HG02759 (cell line): ENCODE data around the gene NQO2.
A peak's percentile ranks its signal among the peaks of the same experiment; 100 is the strongest.
"Not testable (repeated sequence)": the region's sequence is repeated elsewhere in the genome, so short reads cannot be mapped to it uniquely, and the experiment has no call there.

ENCODE experiments used
- ATAC-seq: cut with Tn5 transposase; IDR thresholded peaks from one replicate; pipeline ENCODE4 v1.9.1; 2021; ENCODE audit warnings: mild to moderate bottlenecking, moderate library complexity; ENCODE audit not compliant: unreplicated experiment

NQO2 gene

GRCh38 chr6:3036861-3037637, 37.4 kb downstream of the NQO2 start:
- ATAC-seq: no peak

- ATAC-seq: no peak
Observed at GRCh38 chr6:3037638-3038365, 38.1 kb downstream of the NQO2 start.

GRCh38 chr6:3039384-3039783, 39.7 kb downstream of the NQO2 start:
- no peak for ATAC-seq

GRCh38 chr6:3041147-3041546, 41.5 kb downstream of the NQO2 start:
- ATAC-seq: no peak

DNA sequence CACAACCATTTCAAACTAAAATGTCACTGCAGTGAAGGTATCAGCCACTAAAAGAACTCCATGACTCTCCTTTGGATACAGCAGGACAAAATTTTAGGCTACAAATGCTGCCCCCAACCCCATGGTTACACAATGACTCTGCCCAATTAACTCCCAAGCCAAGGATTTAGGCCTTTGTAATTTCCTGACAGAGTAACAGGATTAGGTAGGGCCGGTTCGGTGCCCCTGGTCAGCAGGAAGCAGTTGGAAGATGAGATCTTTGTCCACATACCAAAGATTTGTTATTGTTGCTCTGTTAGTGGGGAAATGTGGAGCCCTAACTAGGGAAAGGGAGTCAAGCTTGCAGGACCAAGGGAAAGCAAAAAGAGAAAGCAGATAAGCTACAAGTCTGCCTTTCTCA, 41.9 kb downstream of the NQO2 start:
- ATAC-seq: no peak

DNA sequence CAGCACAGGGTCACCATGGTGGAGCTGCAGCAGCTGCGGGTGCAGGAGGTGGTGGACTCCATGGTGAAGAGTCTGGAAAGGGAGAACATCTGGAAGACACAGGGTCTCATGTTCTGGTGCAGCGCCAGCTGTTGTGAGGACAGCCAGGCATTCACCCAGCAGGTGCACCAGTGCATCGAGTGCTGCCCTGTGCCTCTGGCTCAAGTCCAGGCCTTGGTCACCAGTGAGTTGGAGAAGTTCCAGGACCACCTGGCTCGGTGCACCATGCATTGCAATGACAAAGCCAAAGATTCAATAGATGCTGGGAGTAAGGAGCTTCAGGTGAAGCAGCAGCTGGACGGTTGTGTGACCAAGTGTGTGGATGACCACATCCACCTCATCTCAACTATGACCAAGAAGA, 45.7 kb downstream of the NQO2 start:
- ATAC-seq: no peak

GRCh38 chr6:3045777-3046176, 46.1 kb downstream of the NQO2 start:
- no peak for ATAC-seq

DNA sequence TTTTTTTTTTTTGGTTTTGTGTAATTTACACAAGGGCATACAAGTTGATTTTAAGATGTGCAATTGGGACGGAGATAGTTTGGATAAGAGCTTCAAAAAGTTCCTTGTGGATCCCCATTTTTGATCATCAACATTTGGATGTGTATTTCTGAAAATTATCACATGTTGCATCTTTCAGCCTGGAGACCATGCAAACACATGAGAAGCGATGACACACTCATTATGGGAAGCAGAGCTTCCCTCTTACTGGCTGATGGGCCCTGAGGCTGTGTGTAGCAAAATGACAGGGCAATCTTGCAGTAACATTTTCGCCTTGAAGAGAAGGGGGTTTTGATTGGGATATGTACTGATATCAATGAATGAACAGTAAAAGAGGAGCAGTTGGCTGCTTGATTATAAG, 46.6 kb downstream of the NQO2 start:
- ATAC-seq: no peak

- ATAC-seq: not testable (repeated sequence)
Observed at GRCh38 chr6:3048009-3048408, 48.3 kb downstream of the NQO2 start.

GRCh38 chr6:3052481-3053230, 53.0 kb downstream of the NQO2 start:
- no peak for ATAC-seq

GRCh38 chr6:3053231-3053508, 53.5 kb downstream of the NQO2 start:
- ATAC-seq: no peak

GRCh38 chr6:3054229-3055157, 54.8 kb downstream of the NQO2 start:
- ATAC-seq: not testable (repeated sequence)

DNA sequence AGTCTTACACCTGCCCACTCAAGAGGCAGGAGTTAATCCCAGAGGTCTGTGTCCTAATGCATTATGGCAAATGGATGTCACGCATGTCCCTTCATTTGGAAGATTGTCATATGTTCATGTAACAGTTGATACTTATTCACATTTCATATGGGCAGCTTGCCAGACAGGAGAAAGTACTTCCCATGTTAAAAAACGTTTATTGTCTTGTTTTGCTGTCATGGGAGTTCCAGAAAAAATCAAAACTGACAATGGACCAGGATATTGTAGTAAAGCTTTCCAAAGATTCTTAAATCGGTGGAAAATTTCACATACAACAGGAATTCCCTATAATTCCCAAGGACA, 55.4 kb downstream of the NQO2 start:
- ATAC-seq: not testable (repeated sequence)

GRCh38 chr6:3057063-3057770, 57.5 kb downstream of the NQO2 start:
- ATAC-seq: no peak

GRCh38 chr6:3058957-3059356, 59.3 kb downstream of the NQO2 start:
- no peak for ATAC-seq

- not testable (repeated sequence) for ATAC-seq
Observed at GRCh38 chr6:3060092-3060491, 60.4 kb downstream of the NQO2 start.

GRCh38 chr6:3061501-3061941, 61.8 kb downstream of the NQO2 start:
- ATAC-seq: no peak

DNA sequence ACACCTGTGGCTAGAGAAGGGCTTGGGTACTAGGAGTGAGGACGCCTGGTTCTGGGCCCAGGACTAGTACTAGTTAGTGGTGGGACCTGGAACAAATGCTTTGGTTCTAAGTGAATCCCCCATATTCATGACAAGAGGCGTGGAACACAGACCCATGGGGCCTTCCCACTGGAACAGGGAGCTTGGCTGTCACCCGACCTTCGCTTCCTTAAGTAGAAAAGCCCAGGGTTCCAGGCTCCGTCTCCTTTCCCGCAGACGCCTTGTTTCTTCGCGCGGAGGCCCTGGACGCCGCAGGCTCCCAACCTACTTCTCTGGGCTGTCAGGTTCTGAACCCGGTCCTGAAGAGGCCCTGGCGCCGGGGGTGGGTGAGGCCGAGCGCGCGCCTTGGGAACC, 63.6 kb downstream of the NQO2 start:
- ATAC-seq: not testable (repeated sequence)

DNA sequence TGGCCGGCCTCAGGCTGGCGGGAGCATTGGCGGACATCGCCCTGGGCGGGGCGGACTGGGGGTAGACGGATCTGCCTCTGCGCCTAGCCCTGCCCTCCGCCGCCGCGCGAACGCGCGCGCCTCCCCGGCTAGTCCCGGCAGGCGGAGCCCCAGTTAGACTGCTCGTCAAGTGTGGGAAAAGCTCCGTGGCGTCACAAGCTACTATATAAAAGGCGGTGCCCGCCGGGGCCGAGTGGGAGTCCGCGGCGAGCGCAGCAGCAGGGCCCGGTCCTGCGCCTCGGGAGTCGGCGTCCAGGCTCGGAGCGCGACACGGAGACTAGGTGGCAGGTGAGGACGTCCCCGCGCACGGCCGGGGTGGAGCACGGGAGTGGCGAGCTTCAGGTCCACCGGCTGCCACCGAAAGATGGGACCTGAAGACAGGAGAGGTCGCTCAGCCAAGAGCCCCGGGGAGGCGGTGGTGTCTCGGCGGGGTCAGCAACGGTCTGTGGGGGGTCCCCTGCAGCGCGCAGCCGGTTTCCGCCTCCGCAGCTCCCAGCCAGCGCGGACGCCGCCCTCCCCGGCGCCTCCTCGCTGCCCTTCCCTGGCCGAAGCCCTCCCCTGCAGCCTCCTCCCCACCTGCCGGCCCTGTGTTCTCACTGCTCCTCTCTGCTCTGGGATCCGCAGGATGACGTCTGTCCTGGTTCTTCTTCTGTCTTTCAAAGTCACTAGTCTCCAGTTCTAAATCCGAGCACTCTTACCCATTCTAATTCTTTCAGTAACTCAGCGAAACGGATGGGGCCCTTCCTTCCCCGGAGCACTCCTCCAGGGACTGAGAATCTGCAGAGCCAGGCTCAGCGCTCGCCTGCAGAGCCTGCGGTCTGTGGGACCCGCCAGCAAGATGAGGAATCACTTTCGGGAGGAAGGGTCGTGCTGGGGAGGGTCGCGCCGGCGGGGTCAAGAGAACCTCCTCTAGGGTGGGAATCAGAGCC, 64.3 kb downstream of the NQO2 start:
- ATAC-seq: peak; percentile 74
